Hepatocyte (in vitro differentiated cells): Measurements from ENCODE around the gene RAPGEF5. TPM values are rescaled to one million over a fixed set of nuclear protein-coding genes. Genes with fewer than 3 reads are reported as not detected.

Source experiments
- DNase-seq: peaks from one replicate; pipeline ENCODE4 v3.0.0-alpha.2; 2016; ENCODE audit warnings: low spot score
- H2AFZ ChIP-seq: fragments of 200-600 bp; sonication (generic); 2 replicates; pipeline ENCODE4 v1.6.0; 2016; ENCODE audit warnings: antibody characterized with exemption, mild to moderate bottlenecking
- H3K27ac ChIP-seq: fragments of 200-600 bp; sonication (generic); 2 replicates; pipeline ENCODE4 v1.5.1; 2016; ENCODE audit warnings: mild to moderate bottlenecking
- H3K27me3 ChIP-seq: fragments of 200-600 bp; sonication (generic); 2 replicates; pipeline ENCODE4 v1.6.1; 2016
- H3K36me3 ChIP-seq: fragments of 200-600 bp; sonication (generic); replicated peaks from 2 replicates; pipeline ENCODE4 v1.5.1; 2016; ENCODE audit warnings: low read depth; ENCODE audit not compliant: insufficient read depth
- H3K4me1 ChIP-seq: fragments of 200-600 bp; sonication (generic); 2 replicates; pipeline ENCODE4 v1.5.1; 2016; ENCODE audit warnings: mild to moderate bottlenecking, moderate library complexity; ENCODE audit not compliant: insufficient read depth
- H3K4me2 ChIP-seq: fragments of 200-600 bp; sonication (generic); 2 replicates; pipeline ENCODE4 v1.6.0; 2016
- H3K4me3 ChIP-seq: fragments of 200-600 bp; sonication (generic); 2 replicates; pipeline ENCODE4 v1.5.1; 2016; ENCODE audit warnings: mild to moderate bottlenecking
- H3K79me2 ChIP-seq: fragments of 200-600 bp; sonication (generic); 2 replicates; pipeline ENCODE4 v1.6.0; 2017; ENCODE audit warnings: mild to moderate bottlenecking
- H3K9me2 ChIP-seq: fragments of 200-600 bp; sonication (generic); replicated peaks from 2 replicates; pipeline ENCODE4 v1.6.0; 2017; ENCODE audit warnings: mild to moderate bottlenecking; ENCODE audit not compliant: insufficient read depth
- H3K9me3 ChIP-seq: fragments of 200-600 bp; sonication (generic); 2 replicates; pipeline ENCODE4 v1.5.1; 2016; ENCODE audit warnings: low read depth, mild to moderate bottlenecking
- H4K20me1 ChIP-seq: fragments of 200-600 bp; sonication (generic); 2 replicates; pipeline ENCODE4 v1.6.0; 2016; ENCODE audit warnings: mild to moderate bottlenecking; ENCODE audit not compliant: insufficient read depth, poor library complexity, severe bottlenecking
- CTCF ChIP-seq: fragments of 200-600 bp; sonication (generic); IDR thresholded peaks from 2 replicates; pipeline ENCODE4 v1.5.1; 2016; ENCODE audit warnings: antibody characterized with exemption, mild to moderate bottlenecking; ENCODE audit not compliant: poor library complexity
- EZH2 ChIP-seq: fragments of 200-600 bp; sonication (generic); IDR thresholded peaks from 2 replicates; pipeline ENCODE4 v1.6.1; 2016; ENCODE audit warnings: antibody characterized with exemption, mild to moderate bottlenecking, borderline replicate concordance
- EZH2phosphoT487 ChIP-seq: fragments of 200-600 bp; sonication (generic); IDR thresholded peaks from one replicate; pipeline ENCODE4 v1.6.1; 2018; ENCODE audit warnings: antibody characterized with exemption, mild to moderate bottlenecking, low read depth, moderate library complexity; ENCODE audit not compliant: unreplicated experiment, severe bottlenecking
- WGBS: methylation state at CpG from one replicate; pipeline ENCODE4 v1.1.6; 2016; ENCODE audit warnings: low lambda C conversion rate; ENCODE audit errors: missing lambda C conversion rate; 5-methylcytosine and 5-hydroxymethylcytosine counted together
- polyA plus RNA-seq: library from polyadenylated mRNA; unstranded; fragments of >200 nt; fragmentation: Nextera tagmentation; extraction: Ambion mirVana; gene quantifications from 2 replicates; pipeline ENCODE4 v1.2.1, GENCODE V29; 2016
- total RNA-seq: library from RNA; depleted of rRNA; stranded (reverse); fragments of >200 nt; gene quantifications from 2 replicates; pipeline ENCODE4 v1.2.3, GENCODE V29; 2014

RAPGEF5 gene
- total and polyA plus RNA-seq, 2 experiments from 2014 or later: 5.2 to 14.5 TPM

- Histone ChIP-seq H3K9me2 (no peaks in the 10 kb centered on the region), H2AFZ (no peak overlapping the region), H3K4me1 (no peaks in the 10 kb centered on the region), H3K79me2 (no peaks in the 10 kb centered on the region), H3K4me2 (no peak overlapping the region), H3K36me3 (no peaks in the 10 kb centered on the region), H3K27me3 (no peaks in the 10 kb centered on the region), H3K27ac (no peak overlapping the region), H3K4me3 (no peak overlapping the region), H3K9me3 (no peaks in the 10 kb centered on the region), H4K20me1 (no peaks in the 10 kb centered on the region)
- WGBS: 43% methylated on average over 1 of the region's 1 CpG
- no peak for DNase-seq
- TF ChIP-seq EZH2phosphoT487: no peak
- no peak for TF ChIP-seq CTCF
- no peak for TF ChIP-seq EZH2
Measured at GRCh38 chr7:22178735-22179134, 178.2 kb downstream of the RAPGEF5 start.

GRCh38 chr7:22176791-22177412, 180.1 kb downstream of the RAPGEF5 start:
- no peaks in the 10 kb centered on the region for H3K4me1 ChIP-seq

DNA sequence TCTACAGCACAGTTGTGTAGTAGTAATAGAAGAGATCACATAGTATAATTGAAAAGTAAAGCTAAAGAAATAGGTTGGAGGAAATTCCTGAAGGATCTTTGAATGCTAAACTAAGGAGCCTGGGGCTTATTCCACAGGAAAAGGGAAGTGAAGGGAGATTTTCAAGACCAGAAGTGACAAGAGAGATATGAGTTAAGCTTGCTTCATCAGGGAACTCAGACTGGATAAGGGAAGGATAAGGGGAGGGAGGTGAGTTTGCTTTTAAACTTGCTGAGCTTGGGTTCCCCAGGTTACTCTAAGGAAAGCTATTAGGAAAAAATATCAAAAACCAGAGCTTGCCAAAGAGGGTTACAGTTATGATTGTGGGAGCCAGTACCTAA, 182.4 kb downstream of the RAPGEF5 start:
- Histone ChIP-seq H3K4me2 (no peak overlapping the region), H2AFZ (no peak overlapping the region), H3K27ac (no peak overlapping the region), H3K36me3 (no peaks in the 10 kb centered on the region), H4K20me1 (no peaks in the 10 kb centered on the region), H3K9me3 (no peaks in the 10 kb centered on the region), H3K4me1 (no peaks in the 10 kb centered on the region), H3K9me2 (no peaks in the 10 kb centered on the region), H3K4me3 (no peak overlapping the region), H3K27me3 (no peaks in the 10 kb centered on the region), H3K79me2 (no peaks in the 10 kb centered on the region)
- TF ChIP-seq EZH2: no peak
- no peak for TF ChIP-seq CTCF
- no peak for TF ChIP-seq EZH2phosphoT487
- DNase-seq: no peak

More at GRCh38 chr7:22176791-22177412, 180.1 kb downstream of the RAPGEF5 start:
- Histone ChIP-seq H3K4me3 (no peak overlapping the region), H3K9me3 (no peaks in the 10 kb centered on the region), H3K4me2 (no peak overlapping the region), H3K9me2 (no peaks in the 10 kb centered on the region), H2AFZ (no peak overlapping the region), H3K27ac (no peak overlapping the region), H4K20me1 (no peaks in the 10 kb centered on the region), H3K36me3 (no peaks in the 10 kb centered on the region), H3K79me2 (no peaks in the 10 kb centered on the region), H3K27me3 (no peaks in the 10 kb centered on the region)
- no peak for DNase-seq
- TF ChIP-seq EZH2phosphoT487 (no peak), EZH2 (no peak), CTCF (no peak)
- WGBS: 84% methylated on average over 3 of the region's 3 CpGs
